HCT116 (cell line): ENCODE results near the gene FAM53A. TPM values are rescaled to one million over a fixed set of nuclear protein-coding genes. Genes with fewer than 3 reads are reported as not detected.
A peak's percentile ranks its signal among the peaks of the same experiment; 100 is the strongest.

Source experiments
- ATAC-seq: fragments of 200-7000 bp; cut with Tn5 transposase; 2 replicates; pipeline ENCODE4 v1.9.1; 2020; ENCODE audit warnings: mild to moderate bottlenecking, moderate library complexity
- BruUV-seq: library from RNA; stranded (reverse); fragments of 400-500 nt; replicated peaks from 2 replicates; lab custom pipeline; 2021; lab: Mats Ljungman, UMichigan
- CTCF ChIA-PET: fragments of 300-600 bp; sonication (Branson Sonifier 250); formaldehyde crosslinking; loops from one replicate; lab custom pipeline; 2021; ENCODE audit warnings: antibody characterized with exemption; lab: Charles Lee
- POLR2A ChIA-PET: fragments of 300-600, 350-600 bp; sonication (Branson Sonifier 250); formaldehyde crosslinking; loops from one replicate; lab custom pipeline; 2021; ENCODE audit warnings: antibody characterized with exemption; lab: Charles Lee
- RAD21 ChIA-PET, 2 experiments: fragments of 300-600 bp; sonication (Branson Sonifier 250); formaldehyde crosslinking; loops; one replicate each; lab custom pipeline; 2023; ENCODE audit warnings: low total read pairs in 2 of 2; ENCODE audit not compliant: uncharacterized antibody in 2 of 2, unreplicated experiment in 2 of 2, low non-redundant PET in 1 of 2; lab: Charles Lee
- DNase-seq: peaks from one replicate; pipeline ENCODE4 v3.0.0-alpha.2; 2010; ENCODE audit warnings: low read depth, low spot score
- H2AFZ ChIP-seq: fragments of 200-600 bp; shearing (Covaris generic), sonication (generic); 2 replicates; pipeline ENCODE4 v1.6.1; 2017; ENCODE audit warnings: low read depth, mixed run types, mixed read lengths, antibody characterized with exemption, low read length; ENCODE audit not compliant: poor library complexity, severe bottlenecking
- H3K27ac ChIP-seq: 2 replicates; pipeline ENCODE4 v1.5.1; 2012; ENCODE audit warnings: low read depth, low read length
- H3K27me3 ChIP-seq: fragments of 200-600 bp; sonication (generic); 2 replicates; pipeline ENCODE4 v1.6.1; 2016; ENCODE audit warnings: mixed run types, low read length, mixed read lengths; ENCODE audit not compliant: insufficient read depth
- H3K36me3 ChIP-seq, 2 experiments: fragments of 200-500 bp in 1 of 2; fragments of 200-600 bp in 1 of 2; sonication (Bioruptor generic) in 1 of 2; sonication (generic) in 1 of 2; 2 replicates each; pipeline versions ENCODE4 v1.5.1 to v1.6.1; 2014 to 2016; ENCODE audit warnings: low read length in 2 of 2, inconsistent platforms in 1 of 2, mixed read lengths in 1 of 2, mixed run types in 1 of 2; ENCODE audit not compliant: insufficient read depth in 2 of 2, control insufficient read depth in 1 of 2
- H3K4me1 ChIP-seq, 2 experiments: fragments of 200-600 bp in 1 of 2; sonication (generic) in 1 of 2; 2 replicates each; pipeline versions ENCODE4 v1.5.1 to v1.6.1; 2012 to 2017; ENCODE audit warnings: low read length in 2 of 2, inconsistent platforms in 1 of 2, mild to moderate bottlenecking in 1 of 2, mixed read lengths in 1 of 2, mixed run types in 1 of 2, moderate library complexity in 1 of 2; ENCODE audit not compliant: insufficient read depth in 2 of 2, control insufficient read depth in 1 of 2
- H3K4me2 ChIP-seq: fragments of 200-600 bp; sonication (generic); 2 replicates; pipeline ENCODE4 v1.6.1; 2017; ENCODE audit warnings: mixed run types, low read length, mixed read lengths
- H3K4me3 ChIP-seq, 2 experiments: fragments of 200-600 bp in 1 of 2; sonication (generic) in 1 of 2; replicated peaks in 1 of 2; 2 replicates each; pipeline ENCODE4 v1.5.1; 2011 to 2016; ENCODE audit warnings: low read length in 2 of 2, control low read depth in 1 of 2, low read depth in 1 of 2, mild to moderate bottlenecking in 1 of 2, mixed read lengths in 1 of 2, mixed run types in 1 of 2
- H3K79me2 ChIP-seq: fragments of 200-600 bp; sonication (generic); 2 replicates; pipeline ENCODE4 v1.6.1; 2017; ENCODE audit warnings: mild to moderate bottlenecking, mixed run types, low read length, moderate library complexity, mixed read lengths; ENCODE audit not compliant: insufficient read depth
- H3K9ac ChIP-seq: fragments of 200-600 bp; sonication (generic); 2 replicates; pipeline ENCODE4 v1.6.1; 2016; ENCODE audit warnings: low read length, mixed read lengths
- H3K9me2 ChIP-seq: fragments of 200-600 bp; sonication (generic), shearing (Covaris generic); 2 replicates; pipeline ENCODE4 v1.6.1; 2017; ENCODE audit warnings: mixed run types, mild to moderate bottlenecking, moderate library complexity; ENCODE audit not compliant: insufficient read depth
- H3K9me3 ChIP-seq, 2 experiments: fragments of 200-500 bp in 1 of 2; fragments of 200-600 bp in 1 of 2; sonication (Bioruptor generic) in 1 of 2; sonication (generic) in 1 of 2; 2 replicates each; pipeline ENCODE4 v1.6.1; 2014 to 2017; ENCODE audit warnings: low read length in 2 of 2, mixed read lengths in 2 of 2, inconsistent platforms in 1 of 2, low read depth in 1 of 2, mild to moderate bottlenecking in 1 of 2, mixed run types in 1 of 2, moderate library complexity in 1 of 2; ENCODE audit not compliant: control insufficient read depth in 1 of 2, insufficient read depth in 1 of 2
- H4K20me1 ChIP-seq: fragments of 200-600 bp; sonication (generic), shearing (Covaris generic); 2 replicates; pipeline ENCODE4 v1.6.1; 2017; ENCODE audit warnings: mixed run types, mild to moderate bottlenecking, moderate library complexity; ENCODE audit not compliant: insufficient read depth
- ATF3 ChIP-seq: IDR thresholded peaks from 2 replicates; pipeline ENCODE4 v1.6.1; 2012
- CEBPB ChIP-seq: IDR thresholded peaks from 2 replicates; pipeline ENCODE4 v1.6.1; 2012; ENCODE audit warnings: low read depth
- EGR1 ChIP-seq: IDR thresholded peaks from 2 replicates; pipeline ENCODE4 v1.6.1; 2012; ENCODE audit warnings: low read depth
- EZH2 ChIP-seq: fragments of 200-600 bp; sonication (generic); IDR thresholded peaks from 2 replicates; pipeline ENCODE4 v1.6.1; 2017; ENCODE audit warnings: antibody characterized with exemption, mixed run types
- FOSL1 ChIP-seq: IDR thresholded peaks from 2 replicates; pipeline ENCODE4 v1.6.1; 2012; ENCODE audit warnings: low read depth
- JUND ChIP-seq: IDR thresholded peaks from 2 replicates; pipeline ENCODE4 v1.6.1; 2012
- MAX ChIP-seq: IDR thresholded peaks from 2 replicates; pipeline ENCODE4 v1.6.1; 2012
- POLR2A ChIP-seq: IDR thresholded peaks from 2 replicates; pipeline ENCODE4 v1.7.0; 2011; ENCODE audit warnings: borderline replicate concordance; ENCODE audit not compliant: insufficient read depth, insufficient read length; ENCODE audit errors: extremely low read depth
- POLR2AphosphoS5 ChIP-seq: IDR thresholded peaks from 2 replicates; pipeline ENCODE4 v1.6.1; 2011; ENCODE audit warnings: mild to moderate bottlenecking, low read depth, low read length, moderate library complexity
- RAD21 ChIP-seq: IDR thresholded peaks from 2 replicates; pipeline ENCODE4 v1.6.1; 2012; ENCODE audit warnings: low read depth, mild to moderate bottlenecking
- REST ChIP-seq: IDR thresholded peaks from 2 replicates; pipeline ENCODE4 v1.6.1; 2012; ENCODE audit warnings: low read depth
- SIN3A ChIP-seq: IDR thresholded peaks from 2 replicates; pipeline ENCODE4 v1.6.1; 2012; ENCODE audit warnings: low read depth
- SP1 ChIP-seq: IDR thresholded peaks from 2 replicates; pipeline ENCODE4 v1.6.1; 2012; ENCODE audit warnings: low read depth
- SRF ChIP-seq: IDR thresholded peaks from 2 replicates; pipeline ENCODE4 v1.6.1; 2012; ENCODE audit warnings: low read depth
- TCF7L2 ChIP-seq: IDR thresholded peaks from 2 replicates; pipeline ENCODE4 v1.7.0; 2011; ENCODE audit warnings: borderline replicate concordance, inconsistent platforms; ENCODE audit not compliant: insufficient read depth, insufficient read length; ENCODE audit errors: extremely low read depth
- YY1 ChIP-seq: IDR thresholded peaks from 2 replicates; pipeline ENCODE4 v1.6.1; 2011; ENCODE audit warnings: low read length, low read depth, moderate library complexity, mild to moderate bottlenecking; ENCODE audit not compliant: insufficient replicate concordance; ENCODE audit errors: extremely low read depth
- ZBTB33 ChIP-seq: IDR thresholded peaks from 2 replicates; pipeline ENCODE4 v1.6.1; 2011; ENCODE audit warnings: mild to moderate bottlenecking, low read length, moderate library complexity; ENCODE audit not compliant: insufficient replicate concordance; ENCODE audit errors: extremely low read depth
- intact Hi-C: fragments of 100-400 bp; cut with micrococcal nuclease; formaldehyde crosslinking; loops from 2 replicates; pipeline ENCODE4 v1.10.0; 2022
- total RNA-seq: library from RNA; stranded (reverse); gene quantifications from one replicate; pipeline ENCODE4 v1.2.1, GENCODE V29; 2021; ENCODE audit not compliant: unreplicated experiment

Gene FAM53A
- total RNA-seq, 1 experiment from 2014 or later = 1.1 TPM

GRCh38 chr4:1727117-1728031 is 43.3 kb upstream of the FAM53A start:
- no peaks in the 10 kb centered on the region for H3K27me3 ChIP-seq
- no peak overlapping the region for H3K4me3 ChIP-seq
- BruUV-seq = no TSS peak
- no peak overlapping the region for H3K9ac ChIP-seq
- H3K4me2 ChIP-seq = peak overlapping the region; percentile 53
- DNase-seq (no peak), ATAC-seq (no peak)
- POLR2A ChIA-PET = no interaction called here
- no peaks in the 10 kb centered on the region for H3K9me3 ChIP-seq
- TF ChIP-seq SP1 (no peak), RAD21 (no peak), YY1 (no peak), ATF3 (no peak), ZBTB33 (no peak), SRF (no peak), CEBPB (no peak), REST (no peak), EZH2 (no peak), FOSL1 (no peak), MAX (no peak), TCF7L2 (no peak), JUND (no peak), POLR2A (no peak), EGR1 (no peak), POLR2AphosphoS5 (no peak), SIN3A (no peak)
- intact Hi-C loops = no loop called here
- H3K27ac ChIP-seq = peak overlapping the region; percentile 74
- H3K36me3 ChIP-seq = peaks cover 32 to 83% of the 10 kb centered on the region in 2 experiments
- no peak overlapping the region for H2AFZ ChIP-seq
- CTCF ChIA-PET = interaction anchor here (0.6 to 4.6 kb wide), 3 partner anchors 15 to 68 kb away, joined by 3 to 26 read pairs (median 4); partner anchors contain the start of gene SLBP
- H3K79me2 ChIP-seq = peaks cover 97% of the 10 kb centered on the region
- H3K4me1 ChIP-seq = peaks cover 22 to 36% of the 10 kb centered on the region in 2 experiments
- no peaks in the 10 kb centered on the region for H3K9me2 ChIP-seq
- RAD21 ChIA-PET = interaction anchor here in 1 of 2 experiments (0.6 kb wide), 1 partner anchor 664 kb away, joined by 3 read pairs; no protein-coding TSS in a partner anchor
- H4K20me1 ChIP-seq = no peaks in the 10 kb centered on the region; the same call in 1 of the 2 replicates
